ENCODE results near the gene APOBEC2.

APOBEC2 gene

GRCh38 chr6:41083072-41083471 lies 30.1 kb downstream of the APOBEC2 start:
- no peak for DNase-seq (ENCODE audit: low read depth in 3 of 3)

DNA sequence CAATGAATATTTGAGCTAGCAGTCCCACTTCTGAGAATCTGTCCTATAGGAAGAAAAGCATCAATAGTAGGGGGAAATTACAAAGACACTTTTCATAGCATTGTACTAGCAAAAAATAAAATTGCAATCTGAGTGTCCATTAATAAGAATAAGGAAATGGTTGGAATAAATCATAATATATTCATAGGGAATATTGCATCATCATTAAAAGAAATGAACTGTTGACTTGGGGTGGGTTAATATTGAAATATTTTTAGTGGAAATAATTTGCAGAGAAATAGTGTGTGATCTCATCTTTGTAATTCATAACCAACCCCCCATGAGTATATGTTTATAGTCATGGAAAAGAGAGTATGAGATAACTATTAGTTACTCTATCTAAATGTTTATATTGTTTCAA lies 32.2 kb downstream of the APOBEC2 start:
- no peak for DNase-seq (ENCODE audit: low read depth in 3 of 3)

GRCh38 chr6:41088451-41088850 lies 35.4 kb downstream of the APOBEC2 start:
- no peak for DNase-seq (ENCODE audit: low read depth in 3 of 3)

- no peak for DNase-seq (ENCODE audit: low read depth in 3 of 3)
Observed at GRCh38 chr6:41090841-41091761, 38.1 kb downstream of the APOBEC2 start.

- DNase-seq (ENCODE audit: low read depth in 3 of 3) = no peak
Observed at GRCh38 chr6:41092421-41093140, 39.6 kb downstream of the APOBEC2 start.

DNA sequence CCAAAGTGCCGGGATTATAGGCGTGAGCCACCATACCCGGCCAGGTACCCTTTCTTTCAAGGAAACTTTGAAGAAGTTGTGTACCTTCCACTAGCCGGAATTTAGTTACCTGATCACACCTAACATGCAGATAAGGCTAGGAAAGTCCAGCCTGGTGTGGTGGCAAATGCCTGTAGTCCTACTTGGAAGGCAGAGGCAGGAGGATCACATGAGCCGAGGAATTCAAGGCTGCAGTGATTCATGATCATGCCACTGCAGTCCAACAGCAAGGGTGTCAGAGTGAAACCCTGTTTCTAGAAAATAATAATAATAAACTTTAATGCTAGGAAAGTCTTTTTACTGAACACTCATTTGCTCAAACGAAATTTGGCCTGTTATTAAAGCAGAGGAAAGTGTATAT lies 40.7 kb downstream of the APOBEC2 start:
- DNase-seq (ENCODE audit: low read depth in 3 of 3) = no peak

GRCh38 chr6:41097467-41098090 lies 44.6 kb downstream of the APOBEC2 start:
- DNase-seq (ENCODE audit: low read depth in 3 of 3) = no peak

- no peak for DNase-seq (ENCODE audit: low read depth in 3 of 3)
Observed at GRCh38 chr6:41098366-41098765, 45.4 kb downstream of the APOBEC2 start.

- no peak for DNase-seq (ENCODE audit: low read depth in 3 of 3)
Observed at GRCh38 chr6:41100871-41101287, 47.9 kb downstream of the APOBEC2 start.

DNA sequence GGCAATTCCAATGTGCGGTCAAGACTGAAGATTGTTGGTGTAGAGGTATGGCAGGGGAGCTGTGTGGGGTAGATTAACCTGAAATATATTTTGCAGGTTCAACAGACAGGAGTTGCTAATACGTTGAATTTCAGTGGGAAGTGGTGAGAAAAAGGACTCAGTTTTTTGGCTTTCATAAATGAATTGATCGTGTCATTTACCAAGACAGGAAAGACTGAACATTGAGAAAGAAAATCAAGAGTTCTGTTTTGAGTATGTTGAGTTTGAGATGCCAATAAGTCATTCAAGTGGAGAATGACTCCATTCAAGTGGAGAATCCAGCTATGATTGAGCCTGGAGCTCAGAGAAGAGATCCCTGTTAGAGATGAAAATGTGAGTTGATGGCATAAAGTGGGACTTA lies 50.8 kb downstream of the APOBEC2 start:
- DNase-seq (ENCODE audit: low read depth in 3 of 3) = no peak

DNA sequence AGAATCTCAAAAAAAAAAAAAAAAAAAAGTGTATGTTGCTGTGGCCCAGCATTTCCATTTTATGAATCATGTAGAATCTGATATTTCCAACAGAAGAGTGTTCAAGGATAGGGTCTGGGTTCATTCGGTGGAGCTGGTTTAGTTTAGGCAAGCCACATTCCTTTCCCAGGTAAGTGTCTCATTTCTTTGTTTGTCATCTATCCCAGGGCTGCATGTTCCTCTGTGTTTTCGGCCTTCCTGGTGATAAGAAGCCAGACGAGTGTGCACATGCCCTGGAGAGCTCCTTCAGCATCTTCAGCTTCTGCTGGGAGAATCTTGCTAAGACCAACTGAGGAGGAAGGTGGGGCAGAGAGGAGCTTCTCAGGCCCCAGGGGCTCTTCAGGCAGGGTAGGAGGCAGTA lies 58.0 kb downstream of the APOBEC2 start:
- no peak for DNase-seq (ENCODE audit: low read depth in 3 of 3)

Measured in stimulated activated CD4-positive, alpha-beta T cell treated with anti-CD3 and anti-CD28 coated beads, TNF-alpha, amount 100 ng/mL, for 24 hours (primary cell).